GM12873 (cell line): ENCODE data around the gene PRDM10.

Experiments used
- CTCF ChIP-seq: IDR thresholded peaks from 2 replicates; pipeline ENCODE4 v1.5.1; 2012; ENCODE audit warnings: low read depth, mild to moderate bottlenecking, moderate library complexity, low read length, control low read depth; ENCODE audit not compliant: insufficient read depth; ENCODE audit errors: missing control alignments

Gene PRDM10

DNA sequence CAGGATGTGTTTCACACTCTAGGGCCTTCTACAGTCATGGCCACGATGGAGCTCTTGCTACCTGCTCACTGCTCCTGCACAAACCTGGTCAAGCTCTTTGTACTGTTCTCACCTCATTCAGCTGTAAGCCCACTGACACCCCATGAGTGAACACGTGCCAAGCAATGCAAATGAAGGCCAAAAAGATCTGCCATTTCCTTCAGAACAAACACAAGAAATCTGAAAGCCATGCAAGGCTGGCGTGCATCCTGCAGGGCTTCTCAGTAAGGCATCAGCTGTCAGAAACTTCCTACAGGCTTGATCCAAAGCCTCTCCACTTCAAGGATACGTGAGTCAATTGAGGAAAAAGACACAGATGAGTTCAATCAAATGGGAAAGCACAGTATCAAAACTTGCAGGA lies 63.1 kb downstream of the PRDM10 start:
- TF ChIP-seq CTCF, result no peak

- no peak for TF ChIP-seq CTCF
Observed at GRCh38 chr11:129938764-129939163, 63.9 kb downstream of the PRDM10 start.

- TF ChIP-seq CTCF, result no peak
Observed at GRCh38 chr11:129937592-129938238, 64.9 kb downstream of the PRDM10 start.

DNA sequence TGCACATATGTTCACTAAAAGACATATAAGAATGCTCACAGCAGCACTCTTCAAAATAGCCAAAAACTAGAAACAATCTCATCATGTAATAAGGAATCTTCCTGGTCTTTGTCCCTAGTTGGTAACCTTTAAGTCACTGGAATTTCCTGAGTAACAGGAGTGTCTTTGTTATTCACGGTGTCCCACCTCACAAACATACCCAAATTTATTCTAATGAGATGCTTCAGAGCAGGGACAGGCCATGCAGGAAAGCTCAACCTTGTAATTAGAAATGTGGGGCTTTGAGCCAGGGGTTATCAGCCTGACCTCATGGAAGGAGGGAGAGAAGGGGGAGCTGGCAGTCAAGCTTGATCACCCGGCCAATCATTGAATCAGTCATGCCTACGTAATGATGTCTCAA lies 66.9 kb downstream of the PRDM10 start:
- TF ChIP-seq CTCF, result no peak

DNA sequence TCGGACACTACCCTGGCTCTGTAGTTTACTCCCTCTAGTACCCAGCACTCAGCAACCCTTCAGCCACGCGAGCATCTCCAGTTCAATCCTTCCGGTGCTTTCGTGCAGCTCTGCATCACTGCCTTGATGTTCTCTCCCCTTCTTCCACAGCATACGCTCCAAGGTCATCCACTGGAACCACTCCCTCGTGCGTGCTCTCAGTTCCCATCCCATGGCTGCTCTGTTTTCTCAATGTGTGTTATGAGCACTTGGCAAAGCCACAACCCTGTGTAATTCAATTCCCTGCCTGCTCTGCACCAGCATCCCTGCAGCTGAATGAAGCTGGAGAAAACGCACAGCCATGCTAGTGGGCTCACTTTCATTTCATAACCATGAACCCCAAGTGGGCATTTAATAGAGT lies 68.7 kb downstream of the PRDM10 start:
- TF ChIP-seq CTCF, result no peak

DNA sequence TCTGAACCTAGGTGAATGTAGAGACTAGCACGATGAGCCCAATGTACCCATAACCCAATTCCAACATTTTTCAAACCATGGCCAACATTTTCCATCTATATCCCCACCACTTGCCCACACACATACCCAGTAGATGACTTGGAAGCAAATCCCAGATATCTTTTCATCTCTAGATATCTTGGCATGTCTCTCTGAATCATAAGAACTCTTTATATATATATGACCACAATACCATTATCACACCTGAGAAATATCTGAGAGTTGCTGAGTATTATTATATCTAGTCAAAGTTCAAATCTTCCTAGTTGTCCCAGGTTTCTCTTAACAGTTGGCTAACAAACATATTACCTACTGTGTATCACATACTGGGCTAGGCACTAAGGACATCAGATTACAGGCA lies 69.4 kb downstream of the PRDM10 start:
- no peak for TF ChIP-seq CTCF

GRCh38 chr11:129932381-129933067 lies 70.1 kb downstream of the PRDM10 start:
- TF ChIP-seq CTCF, result no peak
